SK-N-SH (cell line): ENCODE data around the gene DYNC1H1.

Source experiments
- GABPA ChIP-seq: IDR thresholded peaks from 2 replicates; pipeline ENCODE4 v1.4.0; 2012; ENCODE audit warnings: low read depth, mild to moderate bottlenecking
- JUND ChIP-seq: IDR thresholded peaks from 2 replicates; pipeline ENCODE4 v1.4.0; 2012
- RAD21 ChIP-seq: IDR thresholded peaks from 2 replicates; pipeline ENCODE4 v1.6.1; 2012; ENCODE audit warnings: mild to moderate bottlenecking, low read length
- TAF1 ChIP-seq: IDR thresholded peaks from 2 replicates; pipeline ENCODE4 v1.6.1; 2012; ENCODE audit warnings: low read depth, mild to moderate bottlenecking, low read length, moderate library complexity, borderline replicate concordance
- TF ChIP-seq, protein P1 (sequence below): fragments of 200-600 bp; sonication (generic); IDR thresholded peaks from 2 replicates; pipeline ENCODE4 v1.6.1; 2017; ENCODE audit warnings: antibody characterized with exemption, mild to moderate bottlenecking, moderate library complexity

GRCh38 chr14:101918065-101918989 lies 46.0 kb upstream of the DYNC1H1 start:
- TF ChIP-seq, protein P1, sequence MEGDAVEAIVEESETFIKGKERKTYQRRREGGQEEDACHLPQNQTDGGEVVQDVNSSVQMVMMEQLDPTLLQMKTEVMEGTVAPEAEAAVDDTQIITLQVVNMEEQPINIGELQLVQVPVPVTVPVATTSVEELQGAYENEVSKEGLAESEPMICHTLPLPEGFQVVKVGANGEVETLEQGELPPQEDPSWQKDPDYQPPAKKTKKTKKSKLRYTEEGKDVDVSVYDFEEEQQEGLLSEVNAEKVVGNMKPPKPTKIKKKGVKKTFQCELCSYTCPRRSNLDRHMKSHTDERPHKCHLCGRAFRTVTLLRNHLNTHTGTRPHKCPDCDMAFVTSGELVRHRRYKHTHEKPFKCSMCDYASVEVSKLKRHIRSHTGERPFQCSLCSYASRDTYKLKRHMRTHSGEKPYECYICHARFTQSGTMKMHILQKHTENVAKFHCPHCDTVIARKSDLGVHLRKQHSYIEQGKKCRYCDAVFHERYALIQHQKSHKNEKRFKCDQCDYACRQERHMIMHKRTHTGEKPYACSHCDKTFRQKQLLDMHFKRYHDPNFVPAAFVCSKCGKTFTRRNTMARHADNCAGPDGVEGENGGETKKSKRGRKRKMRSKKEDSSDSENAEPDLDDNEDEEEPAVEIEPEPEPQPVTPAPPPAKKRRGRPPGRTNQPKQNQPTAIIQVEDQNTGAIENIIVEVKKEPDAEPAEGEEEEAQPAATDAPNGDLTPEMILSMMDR, result no peak
- TF ChIP-seq TAF1 (no peak), JUND (no peak), GABPA (no peak), RAD21 (no peak)
